HL-60 (cell line): ENCODE data around the gene THAP9.

Experiments
- GABPA ChIP-seq: IDR thresholded peaks from 2 replicates; pipeline ENCODE4 v1.6.1; 2012; ENCODE audit warnings: low read depth
- POLR2AphosphoS5 ChIP-seq: IDR thresholded peaks from 2 replicates; pipeline ENCODE4 v1.6.1; 2012; ENCODE audit warnings: low read depth
- SPI1 ChIP-seq: IDR thresholded peaks from 2 replicates; pipeline ENCODE4 v1.6.1; 2012; ENCODE audit warnings: low read depth, mild to moderate bottlenecking, borderline replicate concordance
- TF ChIP-seq, protein P1 (sequence below): IDR thresholded peaks from one replicate; pipeline ENCODE4 v1.5.1; 2011; ENCODE audit warnings: low read length, control low read depth, inconsistent platforms; ENCODE audit not compliant: insufficient read depth
- TF ChIP-seq, protein P2 (sequence below): IDR thresholded peaks from 2 replicates; pipeline ENCODE4 v1.6.1; 2012; ENCODE audit warnings: low read depth; ENCODE audit not compliant: insufficient replicate concordance

DNA sequence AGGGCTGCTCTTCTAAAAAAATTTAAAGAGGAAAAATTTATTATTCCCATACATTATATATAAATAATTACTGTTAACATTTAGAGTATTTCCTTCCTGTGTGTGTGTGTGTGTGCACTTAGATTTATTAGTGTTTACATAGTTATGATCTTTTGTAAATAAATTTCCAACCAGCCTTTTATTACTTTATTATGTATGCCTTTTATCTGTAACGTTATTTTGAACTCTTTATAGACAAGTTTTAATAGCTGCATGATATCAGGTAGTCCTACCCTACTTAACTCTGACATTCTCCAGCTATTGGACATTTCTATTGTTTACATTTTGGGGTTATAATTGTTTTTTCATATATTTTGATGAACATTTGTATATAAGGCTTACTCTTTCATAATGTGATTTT is 8.8 kb downstream of the THAP9 start:
- TF ChIP-seq, protein P1, sequence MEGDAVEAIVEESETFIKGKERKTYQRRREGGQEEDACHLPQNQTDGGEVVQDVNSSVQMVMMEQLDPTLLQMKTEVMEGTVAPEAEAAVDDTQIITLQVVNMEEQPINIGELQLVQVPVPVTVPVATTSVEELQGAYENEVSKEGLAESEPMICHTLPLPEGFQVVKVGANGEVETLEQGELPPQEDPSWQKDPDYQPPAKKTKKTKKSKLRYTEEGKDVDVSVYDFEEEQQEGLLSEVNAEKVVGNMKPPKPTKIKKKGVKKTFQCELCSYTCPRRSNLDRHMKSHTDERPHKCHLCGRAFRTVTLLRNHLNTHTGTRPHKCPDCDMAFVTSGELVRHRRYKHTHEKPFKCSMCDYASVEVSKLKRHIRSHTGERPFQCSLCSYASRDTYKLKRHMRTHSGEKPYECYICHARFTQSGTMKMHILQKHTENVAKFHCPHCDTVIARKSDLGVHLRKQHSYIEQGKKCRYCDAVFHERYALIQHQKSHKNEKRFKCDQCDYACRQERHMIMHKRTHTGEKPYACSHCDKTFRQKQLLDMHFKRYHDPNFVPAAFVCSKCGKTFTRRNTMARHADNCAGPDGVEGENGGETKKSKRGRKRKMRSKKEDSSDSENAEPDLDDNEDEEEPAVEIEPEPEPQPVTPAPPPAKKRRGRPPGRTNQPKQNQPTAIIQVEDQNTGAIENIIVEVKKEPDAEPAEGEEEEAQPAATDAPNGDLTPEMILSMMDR: no peak
- TF ChIP-seq SPI1 (no peak), POLR2AphosphoS5 (no peak), GABPA (no peak)
- TF ChIP-seq, protein P2, sequence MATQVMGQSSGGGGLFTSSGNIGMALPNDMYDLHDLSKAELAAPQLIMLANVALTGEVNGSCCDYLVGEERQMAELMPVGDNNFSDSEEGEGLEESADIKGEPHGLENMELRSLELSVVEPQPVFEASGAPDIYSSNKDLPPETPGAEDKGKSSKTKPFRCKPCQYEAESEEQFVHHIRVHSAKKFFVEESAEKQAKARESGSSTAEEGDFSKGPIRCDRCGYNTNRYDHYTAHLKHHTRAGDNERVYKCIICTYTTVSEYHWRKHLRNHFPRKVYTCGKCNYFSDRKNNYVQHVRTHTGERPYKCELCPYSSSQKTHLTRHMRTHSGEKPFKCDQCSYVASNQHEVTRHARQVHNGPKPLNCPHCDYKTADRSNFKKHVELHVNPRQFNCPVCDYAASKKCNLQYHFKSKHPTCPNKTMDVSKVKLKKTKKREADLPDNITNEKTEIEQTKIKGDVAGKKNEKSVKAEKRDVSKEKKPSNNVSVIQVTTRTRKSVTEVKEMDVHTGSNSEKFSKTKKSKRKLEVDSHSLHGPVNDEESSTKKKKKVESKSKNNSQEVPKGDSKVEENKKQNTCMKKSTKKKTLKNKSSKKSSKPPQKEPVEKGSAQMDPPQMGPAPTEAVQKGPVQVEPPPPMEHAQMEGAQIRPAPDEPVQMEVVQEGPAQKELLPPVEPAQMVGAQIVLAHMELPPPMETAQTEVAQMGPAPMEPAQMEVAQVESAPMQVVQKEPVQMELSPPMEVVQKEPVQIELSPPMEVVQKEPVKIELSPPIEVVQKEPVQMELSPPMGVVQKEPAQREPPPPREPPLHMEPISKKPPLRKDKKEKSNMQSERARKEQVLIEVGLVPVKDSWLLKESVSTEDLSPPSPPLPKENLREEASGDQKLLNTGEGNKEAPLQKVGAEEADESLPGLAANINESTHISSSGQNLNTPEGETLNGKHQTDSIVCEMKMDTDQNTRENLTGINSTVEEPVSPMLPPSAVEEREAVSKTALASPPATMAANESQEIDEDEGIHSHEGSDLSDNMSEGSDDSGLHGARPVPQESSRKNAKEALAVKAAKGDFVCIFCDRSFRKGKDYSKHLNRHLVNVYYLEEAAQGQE: no peak
